HepG2 (cell line): ENCODE data around the gene TAF3. TPM values are rescaled to one million over a fixed set of nuclear protein-coding genes. Genes with fewer than 3 reads are reported as not detected.

Experiments
- CC2D1A ChIP-seq: sonication (generic); formaldehyde crosslinking; IDR thresholded peaks from 2 replicates; pipeline ENCODE4 v1.8.1; 2023; ENCODE audit warnings: mild to moderate bottlenecking, missing genetic modification reagents
- EED ChIP-seq: sonication (generic); formaldehyde crosslinking; IDR thresholded peaks from 2 replicates; pipeline ENCODE4 v1.5.0; 2020; ENCODE audit warnings: mild to moderate bottlenecking, missing genetic modification reagents
- FIP1L1 ChIP-seq: fragments of 200-400 bp; formaldehyde crosslinking; IDR thresholded peaks from 2 replicates; pipeline ENCODE4 v1.6.1; 2018; ENCODE audit warnings: low read depth, mild to moderate bottlenecking, low read length, moderate library complexity, borderline replicate concordance; ENCODE audit not compliant: insufficient read depth
- GTF3A ChIP-seq: sonication (generic); formaldehyde crosslinking; conservative IDR thresholded peaks from 2 replicates; pipeline ENCODE4 v1.4.0; 2020; ENCODE audit warnings: mild to moderate bottlenecking, missing genetic modification reagents
- MAF1 ChIP-seq: sonication (generic); formaldehyde crosslinking; IDR thresholded peaks from 2 replicates; pipeline ENCODE4 v1.5.0; 2020; ENCODE audit warnings: missing genetic modification reagents, borderline replicate concordance
- NFATC3 ChIP-seq: sonication (generic); formaldehyde crosslinking; IDR thresholded peaks from 2 replicates; pipeline ENCODE4 v1.5.1; 2020; ENCODE audit warnings: mild to moderate bottlenecking, missing genetic modification reagents
- PITX1 ChIP-seq: sonication (generic); formaldehyde crosslinking; IDR thresholded peaks from 2 replicates; pipeline ENCODE4 v1.5.1; 2020; ENCODE audit warnings: mild to moderate bottlenecking, missing genetic modification reagents
- RELA ChIP-seq: sonication (generic); formaldehyde crosslinking; IDR thresholded peaks from 2 replicates; pipeline ENCODE4 v1.4.0; 2020; ENCODE audit warnings: missing genetic modification reagents
- ZFP82 ChIP-seq: sonication (generic); formaldehyde crosslinking; IDR thresholded peaks from 2 replicates; pipeline ENCODE4 v1.5.1; 2020; ENCODE audit warnings: mild to moderate bottlenecking, missing genetic modification reagents, borderline replicate concordance
- ZNF20 ChIP-seq: sonication (generic); formaldehyde crosslinking; IDR thresholded peaks from 2 replicates; pipeline ENCODE4 v1.4.0; 2020; ENCODE audit warnings: mild to moderate bottlenecking, moderate library complexity, missing genetic modification reagents
- ZNF205 ChIP-seq: IDR thresholded peaks from 2 replicates; pipeline ENCODE4 v1.6.1; 2018; ENCODE audit warnings: missing biosample characterization, missing genetic modification reagents
- ZNF512B ChIP-seq: sonication (generic); formaldehyde crosslinking; IDR thresholded peaks from 2 replicates; pipeline ENCODE4 v1.5.1; 2020; ENCODE audit warnings: missing genetic modification reagents, mild to moderate bottlenecking, borderline replicate concordance
- ZNF678 ChIP-seq: sonication (generic); formaldehyde crosslinking; IDR thresholded peaks from 2 replicates; pipeline ENCODE4 v1.4.0; 2020; ENCODE audit warnings: mild to moderate bottlenecking, missing genetic modification reagents
- polyA plus RNA-seq, 8 experiments: library from polyadenylated mRNA; depleted of rRNA in 3 of 8; stranded (reverse) in 7 of 8; unstranded in 1 of 8; fragments of >200 nt; fragmentation: Illumina TruSeq in 4 of 8; extraction: Trizol in 4 of 8; gene quantifications; 2 replicates each; pipeline versions ENCODE4 v1.2.1 to v1.2.3, GENCODE V29; 2011 to 2016; ENCODE audit warnings: low read depth in 4 of 8, missing spikeins in 1 of 8, mixed read lengths in 1 of 8; ENCODE audit not compliant: insufficient read depth in 1 of 8
- total RNA-seq, 5 experiments: library from RNA; depleted of rRNA; stranded (reverse); fragments of >200 nt; fragmentation: Illumina TruSeq; extraction: Trizol; gene quantifications; 2 replicates each; pipeline ENCODE4 v1.2.3, GENCODE V29; 2016; ENCODE audit warnings: low read depth in 1 of 5
- TF ChIP-seq, protein P1 (sequence below): sonication (generic); formaldehyde crosslinking; IDR thresholded peaks from 2 replicates; pipeline ENCODE4 v1.8.0; 2022; ENCODE audit warnings: mild to moderate bottlenecking, missing genetic modification reagents
- TF ChIP-seq, protein P2 (sequence below): sonication (generic); formaldehyde crosslinking; IDR thresholded peaks from 2 replicates; pipeline ENCODE4 v1.5.0; 2020; ENCODE audit warnings: mild to moderate bottlenecking, missing genetic modification reagents, borderline replicate concordance
- TF ChIP-seq, protein P3 (sequence below): sonication (generic); formaldehyde crosslinking; IDR thresholded peaks from 2 replicates; pipeline ENCODE4 v1.4.0; 2020; ENCODE audit warnings: missing genetic modification reagents

TAF3 gene
- total and polyA plus RNA-seq, 2 of the 13 experiments (the other 11 are each of a cell fraction or from before 2014, with no cell fraction given), result 1.7 to 2.9 TPM

GRCh38 chr10:7787857-7788638 lies 30.3 kb upstream of the TAF3 start, which contains the start of the genes ATP5F1C and KIN (continued):
- TF ChIP-seq ZNF512B (CRISPR knock-in tag) (peak; percentile 34; the same call in 1 of the 2 replicates), NFATC3 (CRISPR knock-in tag) (peak; percentile 66; the same call in 1 of the 2 replicates), FIP1L1 (no peak), RELA (CRISPR knock-in tag) (no peak), ZNF678 (peak; percentile 90), PITX1 (CRISPR knock-in tag) (peak; percentile 60), GTF3A (CRISPR knock-in tag) (no peak), ZNF20 (peak; percentile 90; the same call in 1 of the 2 replicates), EED (CRISPR knock-in tag) (no peak), ZNF205 (CRISPR knock-in tag) (no peak), MAF1 (CRISPR knock-in tag) (no peak), CC2D1A (CRISPR knock-in tag) (no peak), ZFP82 (CRISPR knock-in tag) (0 out of 2 replicates have a peak, but pooled peaks have one; percentile 60)
- TF ChIP-seq, protein P1, sequence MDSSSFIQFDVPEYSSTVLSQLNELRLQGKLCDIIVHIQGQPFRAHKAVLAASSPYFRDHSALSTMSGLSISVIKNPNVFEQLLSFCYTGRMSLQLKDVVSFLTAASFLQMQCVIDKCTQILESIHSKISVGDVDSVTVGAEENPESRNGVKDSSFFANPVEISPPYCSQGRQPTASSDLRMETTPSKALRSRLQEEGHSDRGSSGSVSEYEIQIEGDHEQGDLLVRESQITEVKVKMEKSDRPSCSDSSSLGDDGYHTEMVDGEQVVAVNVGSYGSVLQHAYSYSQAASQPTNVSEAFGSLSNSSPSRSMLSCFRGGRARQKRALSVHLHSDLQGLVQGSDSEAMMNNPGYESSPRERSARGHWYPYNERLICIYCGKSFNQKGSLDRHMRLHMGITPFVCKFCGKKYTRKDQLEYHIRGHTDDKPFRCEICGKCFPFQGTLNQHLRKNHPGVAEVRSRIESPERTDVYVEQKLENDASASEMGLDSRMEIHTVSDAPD (CRISPR knock-in tag), result no peak
- TF ChIP-seq, protein P2, sequence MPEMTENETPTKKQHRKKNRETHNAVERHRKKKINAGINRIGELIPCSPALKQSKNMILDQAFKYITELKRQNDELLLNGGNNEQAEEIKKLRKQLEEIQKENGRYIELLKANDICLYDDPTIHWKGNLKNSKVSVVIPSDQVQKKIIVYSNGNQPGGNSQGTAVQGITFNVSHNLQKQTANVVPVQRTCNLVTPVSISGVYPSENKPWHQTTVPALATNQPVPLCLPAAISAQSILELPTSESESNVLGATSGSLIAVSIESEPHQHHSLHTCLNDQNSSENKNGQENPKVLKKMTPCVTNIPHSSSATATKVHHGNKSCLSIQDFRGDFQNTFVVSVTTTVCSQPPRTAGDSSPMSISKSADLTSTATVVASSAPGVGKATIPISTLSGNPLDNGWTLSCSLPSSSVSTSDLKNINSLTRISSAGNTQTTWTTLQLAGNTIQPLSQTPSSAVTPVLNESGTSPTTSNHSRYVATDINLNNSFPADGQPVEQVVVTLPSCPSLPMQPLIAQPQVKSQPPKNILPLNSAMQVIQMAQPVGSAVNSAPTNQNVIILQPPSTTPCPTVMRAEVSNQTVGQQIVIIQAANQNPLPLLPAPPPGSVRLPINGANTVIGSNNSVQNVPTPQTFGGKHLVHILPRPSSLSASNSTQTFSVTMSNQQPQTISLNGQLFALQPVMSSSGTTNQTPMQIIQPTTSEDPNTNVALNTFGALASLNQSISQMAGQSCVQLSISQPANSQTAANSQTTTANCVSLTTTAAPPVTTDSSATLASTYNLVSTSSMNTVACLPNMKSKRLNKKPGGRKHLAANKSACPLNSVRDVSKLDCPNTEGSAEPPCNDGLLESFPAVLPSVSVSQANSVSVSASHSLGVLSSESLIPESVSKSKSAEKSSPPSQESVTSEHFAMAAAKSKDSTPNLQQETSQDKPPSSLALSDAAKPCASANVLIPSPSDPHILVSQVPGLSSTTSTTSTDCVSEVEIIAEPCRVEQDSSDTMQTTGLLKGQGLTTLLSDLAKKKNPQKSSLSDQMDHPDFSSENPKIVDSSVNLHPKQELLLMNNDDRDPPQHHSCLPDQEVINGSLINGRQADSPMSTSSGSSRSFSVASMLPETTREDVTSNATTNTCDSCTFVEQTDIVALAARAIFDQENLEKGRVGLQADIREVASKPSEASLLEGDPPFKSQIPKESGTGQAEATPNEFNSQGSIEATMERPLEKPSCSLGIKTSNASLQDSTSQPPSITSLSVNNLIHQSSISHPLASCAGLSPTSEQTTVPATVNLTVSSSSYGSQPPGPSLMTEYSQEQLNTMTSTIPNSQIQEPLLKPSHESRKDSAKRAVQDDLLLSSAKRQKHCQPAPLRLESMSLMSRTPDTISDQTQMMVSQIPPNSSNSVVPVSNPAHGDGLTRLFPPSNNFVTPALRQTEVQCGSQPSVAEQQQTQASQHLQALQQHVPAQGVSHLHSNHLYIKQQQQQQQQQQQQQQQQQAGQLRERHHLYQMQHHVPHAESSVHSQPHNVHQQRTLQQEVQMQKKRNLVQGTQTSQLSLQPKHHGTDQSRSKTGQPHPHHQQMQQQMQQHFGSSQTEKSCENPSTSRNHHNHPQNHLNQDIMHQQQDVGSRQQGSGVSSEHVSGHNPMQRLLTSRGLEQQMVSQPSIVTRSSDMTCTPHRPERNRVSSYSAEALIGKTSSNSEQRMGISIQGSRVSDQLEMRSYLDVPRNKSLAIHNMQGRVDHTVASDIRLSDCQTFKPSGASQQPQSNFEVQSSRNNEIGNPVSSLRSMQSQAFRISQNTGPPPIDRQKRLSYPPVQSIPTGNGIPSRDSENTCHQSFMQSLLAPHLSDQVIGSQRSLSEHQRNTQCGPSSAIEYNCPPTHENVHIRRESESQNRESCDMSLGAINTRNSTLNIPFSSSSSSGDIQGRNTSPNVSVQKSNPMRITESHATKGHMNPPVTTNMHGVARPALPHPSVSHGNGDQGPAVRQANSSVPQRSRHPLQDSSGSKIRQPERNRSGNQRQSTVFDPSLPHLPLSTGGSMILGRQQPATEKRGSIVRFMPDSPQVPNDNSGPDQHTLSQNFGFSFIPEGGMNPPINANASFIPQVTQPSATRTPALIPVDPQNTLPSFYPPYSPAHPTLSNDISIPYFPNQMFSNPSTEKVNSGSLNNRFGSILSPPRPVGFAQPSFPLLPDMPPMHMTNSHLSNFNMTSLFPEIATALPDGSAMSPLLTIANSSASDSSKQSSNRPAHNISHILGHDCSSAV, result no peak
- TF ChIP-seq, protein P3, sequence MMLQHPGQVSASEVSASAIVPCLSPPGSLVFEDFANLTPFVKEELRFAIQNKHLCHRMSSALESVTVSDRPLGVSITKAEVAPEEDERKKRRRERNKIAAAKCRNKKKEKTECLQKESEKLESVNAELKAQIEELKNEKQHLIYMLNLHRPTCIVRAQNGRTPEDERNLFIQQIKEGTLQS, result 0 out of 2 replicates have a peak, but pooled peaks have one; percentile 22
